Fibroblast of skin of right quadriceps (primary cell): ENCODE measurements around the gene PROSER3.

Experiments used
- DNase-seq: peaks from one replicate; pipeline ENCODE4 v3.0.0-alpha.2; 2013

Gene PROSER3

DNA sequence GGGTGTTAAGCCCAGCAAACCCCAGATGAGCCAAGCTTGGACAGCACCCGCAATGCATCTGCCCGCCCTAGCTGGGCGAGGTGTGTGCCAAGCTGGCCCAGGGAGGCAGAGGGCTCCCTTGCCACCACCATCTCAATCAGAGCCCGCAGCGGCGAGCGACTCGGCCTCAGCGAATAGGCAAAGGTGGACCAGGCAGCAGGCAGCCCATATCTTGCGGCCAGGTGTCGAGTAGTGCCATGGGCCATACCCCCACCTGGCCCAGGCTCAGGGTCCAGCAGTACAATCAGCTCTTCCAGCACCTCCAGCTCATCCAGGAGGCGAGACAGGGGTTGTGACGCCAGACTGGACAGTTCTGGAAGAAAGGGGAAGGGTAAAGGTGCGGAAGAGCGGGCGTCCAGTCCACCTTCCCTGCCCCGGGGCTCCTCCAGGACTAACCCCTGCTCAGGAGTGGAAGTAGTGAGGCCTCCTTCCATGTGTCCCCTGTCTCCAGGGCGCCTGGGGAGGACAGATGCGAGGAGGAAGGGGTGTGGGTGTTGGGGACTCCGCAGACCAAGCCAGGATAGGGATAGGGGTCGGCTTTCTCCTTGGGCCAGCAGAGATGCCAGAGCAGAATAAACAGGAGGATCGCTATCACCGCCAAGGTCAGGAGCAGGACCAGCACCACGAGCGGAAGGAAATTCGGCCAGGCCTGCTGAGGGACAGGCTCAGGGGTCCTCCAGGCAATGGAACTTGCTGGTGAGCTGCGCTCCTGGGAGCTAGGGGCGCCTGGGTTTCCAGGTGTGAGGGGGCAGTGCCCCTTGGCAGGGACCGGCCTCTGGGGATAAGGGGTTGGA, 18.5 kb upstream of the PROSER3 start:
- DNase-seq: no peak

DNA sequence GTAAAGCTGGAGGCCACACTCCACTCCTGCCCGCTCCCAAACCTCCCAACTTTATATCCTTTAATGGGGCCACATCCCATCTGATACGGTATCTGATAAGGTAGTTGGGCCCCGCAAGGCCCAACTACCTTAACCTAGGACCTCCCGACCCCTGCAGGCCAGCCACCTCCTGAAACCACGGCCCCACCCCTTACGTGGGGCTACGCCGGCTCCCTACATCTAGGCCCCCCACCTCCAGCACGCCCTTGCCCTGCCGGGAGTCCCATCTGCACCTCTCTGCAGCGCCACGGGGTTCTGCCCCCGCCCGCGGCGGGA, 17.9 kb upstream of the PROSER3 start:
- no peak for DNase-seq

- peak; percentile 95 for DNase-seq
Observed at GRCh38 chr19:35740423-35741202, 17.4 kb upstream of the PROSER3 start.

DNA sequence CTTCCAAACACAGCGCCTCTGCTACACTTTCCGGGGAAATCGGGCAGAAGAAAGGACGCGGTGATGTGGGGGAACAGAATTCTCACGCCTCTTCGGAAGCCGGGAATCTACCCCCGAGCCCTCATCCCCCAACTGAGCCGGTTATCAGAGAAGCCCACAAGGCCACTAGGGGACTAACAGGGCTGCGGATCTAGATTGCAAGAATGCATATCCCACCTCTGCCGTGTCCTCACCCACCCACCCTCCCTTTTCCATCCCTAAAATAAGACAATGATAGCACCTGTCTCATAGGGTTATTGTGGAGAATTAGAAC, 16.8 kb upstream of the PROSER3 start:
- no peak for DNase-seq

DNA sequence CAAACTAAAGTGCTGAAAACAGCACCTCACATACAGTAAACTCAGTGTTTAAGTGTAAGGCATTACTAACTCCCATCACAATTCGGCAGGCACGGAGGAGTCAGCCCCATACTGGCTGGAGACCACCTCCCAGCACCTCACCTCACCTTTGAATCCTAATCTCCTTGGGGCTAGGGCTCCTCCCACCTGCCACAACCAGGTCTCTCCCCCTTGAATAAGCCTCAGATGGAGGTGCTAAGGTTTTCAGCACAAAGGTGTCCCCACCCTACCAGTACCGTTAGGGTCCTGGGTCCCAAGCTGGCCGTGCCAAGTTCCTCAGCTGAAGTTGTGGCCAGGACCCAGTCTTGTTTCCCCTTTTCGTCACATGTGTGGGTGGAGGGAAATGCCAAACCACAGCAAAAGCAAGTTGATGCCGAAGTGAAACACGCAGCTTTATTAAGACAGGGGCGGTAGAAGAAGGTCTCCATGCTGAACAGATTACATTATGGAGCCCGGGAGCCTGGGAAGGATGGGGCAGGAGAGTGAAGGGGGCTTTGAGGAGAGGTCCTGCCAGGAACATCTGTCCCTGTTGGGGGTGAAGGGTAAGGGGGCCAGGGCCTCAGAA, 15.8 kb upstream of the PROSER3 start, which contains the start of gene IGFLR1:
TSS of gene IGFLR1 (minus strand) at position 332 of the 604 bp plus-strand sequence. CDS start 1,272 bp downstream, outside the sequence.
- no peak for DNase-seq

DNA sequence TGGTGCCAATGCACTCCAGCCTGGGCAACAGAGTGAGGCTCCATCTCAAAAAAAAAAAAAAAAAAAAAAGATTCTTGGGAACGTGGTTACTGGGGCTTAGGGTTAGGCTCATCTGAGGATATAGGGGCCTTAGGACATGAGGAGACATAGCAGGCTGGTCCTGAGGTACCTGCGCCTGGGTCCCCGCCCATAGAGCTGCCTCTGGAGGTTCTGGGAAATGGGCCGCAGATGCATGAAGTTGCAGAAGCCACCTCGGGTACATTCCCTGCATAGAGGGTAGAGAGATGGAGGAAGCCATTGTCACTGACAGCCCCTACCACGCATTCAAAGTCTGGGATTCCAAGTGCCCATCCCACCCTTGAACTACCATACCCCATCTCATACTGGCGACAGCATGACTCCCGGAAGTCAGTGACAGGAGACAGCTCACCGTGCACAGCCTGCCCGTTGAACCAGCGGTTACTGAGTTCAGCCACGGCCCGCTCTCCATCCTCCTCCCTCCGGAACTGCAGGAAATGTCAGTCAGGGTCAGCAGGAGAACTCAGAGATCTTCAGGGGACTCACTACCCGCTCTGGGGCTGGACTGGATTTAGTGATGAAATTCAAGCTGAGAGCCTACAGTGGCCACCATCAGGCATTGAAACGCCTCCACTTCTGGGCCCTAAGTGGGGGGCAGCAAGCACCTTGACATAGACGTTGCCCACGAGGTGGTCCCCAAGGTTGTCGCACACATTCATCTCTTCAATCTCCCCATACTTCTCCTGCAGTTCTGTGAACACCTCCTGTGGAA, 14.1 kb upstream of the PROSER3 start:
- no peak for DNase-seq

DNA sequence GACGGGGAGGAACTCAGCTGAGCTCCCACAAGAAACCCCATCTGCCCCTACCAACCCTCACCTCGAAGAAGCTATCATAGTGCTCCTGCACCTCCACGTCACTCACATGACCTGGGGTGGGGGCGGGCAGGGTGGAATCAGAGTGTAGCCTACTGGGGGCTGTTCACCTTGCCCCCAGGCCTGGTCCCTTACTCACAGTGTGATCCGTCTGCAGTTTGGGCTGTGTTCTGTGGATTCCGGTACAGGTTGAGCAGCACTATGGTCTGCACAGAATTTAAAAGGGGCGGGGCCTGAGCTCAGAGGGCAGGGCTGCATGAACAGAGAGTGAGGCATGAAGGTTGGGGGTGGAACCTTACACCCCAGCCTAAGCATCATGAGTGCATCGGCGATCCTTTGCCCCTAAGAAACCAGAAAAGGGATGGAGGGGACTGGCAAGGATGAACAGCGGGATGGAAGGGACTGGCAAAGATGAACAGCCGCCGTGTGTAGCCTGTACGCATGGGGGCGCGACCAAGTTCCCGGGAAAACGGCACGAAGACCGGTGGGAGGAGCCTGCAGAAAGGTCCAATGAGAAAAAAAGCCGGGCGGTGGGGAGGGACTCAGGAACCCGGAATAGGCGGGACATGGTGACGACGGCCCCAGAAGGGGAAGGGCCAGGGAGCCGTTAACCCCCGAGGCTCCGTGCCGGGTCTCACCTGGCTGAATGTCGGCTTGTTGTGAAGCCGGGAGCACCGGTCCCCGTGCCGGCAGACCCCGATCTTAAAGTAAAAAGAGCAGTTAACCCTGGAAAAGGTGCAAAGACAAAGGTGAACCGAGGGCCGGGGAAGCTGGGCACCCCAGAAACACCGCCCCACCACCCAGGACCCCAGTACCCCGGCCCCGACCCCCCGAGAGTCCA, 13.3 kb upstream of the PROSER3 start:
- DNase-seq: peak; percentile 96

DNA sequence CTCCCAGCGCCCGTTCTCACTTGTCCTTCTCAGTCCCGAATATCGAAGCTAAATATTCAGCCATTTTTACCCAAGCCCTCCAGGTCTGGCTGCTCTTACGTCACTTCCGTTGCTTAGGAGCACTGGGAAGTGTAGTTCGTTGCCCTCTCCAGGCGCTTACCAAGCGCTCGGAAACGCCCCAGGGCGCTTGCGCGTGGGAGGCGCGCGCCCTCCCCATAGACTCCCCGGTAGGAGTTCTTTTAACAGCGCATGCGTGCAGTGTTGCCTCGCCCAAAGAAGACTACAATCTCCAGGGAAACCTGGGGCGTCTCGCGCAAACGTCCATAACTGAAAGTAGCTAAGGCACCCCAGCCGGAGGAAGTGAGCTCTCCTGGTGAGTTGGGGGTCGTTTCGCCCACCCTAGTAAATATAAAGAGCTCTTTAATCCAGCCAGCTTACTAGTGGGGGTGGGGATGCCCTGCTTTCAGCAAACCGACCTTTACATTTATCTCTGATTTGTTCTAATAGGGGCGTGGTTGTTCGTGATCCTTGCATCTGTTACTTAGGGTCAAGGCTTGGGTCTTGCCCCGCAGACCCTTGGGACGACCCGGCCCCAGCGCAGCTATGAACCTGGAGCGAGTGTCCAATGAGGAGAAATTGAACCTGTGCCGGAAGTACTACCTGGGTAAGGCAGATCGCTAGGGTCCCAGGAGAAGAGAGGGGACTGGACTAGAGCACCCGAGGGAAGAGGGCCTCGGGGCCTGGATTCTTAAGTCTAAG, 12.5 kb upstream of the PROSER3 start, which contains the start of the genes PSENEN and U2AF1L4:
TSS of gene PSENEN (plus strand) at position 324 of the 759 bp plus-strand sequence. CDS start at position 604, 280 bp downstream.
TSS of gene U2AF1L4 (minus strand) at position 91 of the 759 bp plus-strand sequence. CDS start at position 64, 27 bp downstream.
- DNase-seq: peak; percentile 99

GRCh38 chr19:35746087-35746462, 11.9 kb upstream of the PROSER3 start:
- DNase-seq: no peak

GRCh38 chr19:35746531-35746930, 11.4 kb upstream of the PROSER3 start:
- DNase-seq: no peak

GRCh38 chr19:35748106-35749020, 9.6 kb upstream of the PROSER3 start, which contains the start of gene LIN37:
TSS of gene LIN37 (plus strand) at chr19:35748576. CDS start at chr19:35748725, 149 bp downstream.
- DNase-seq: peak; percentile 99

- no peak for DNase-seq
Observed at GRCh38 chr19:35750167-35750566, 7.8 kb upstream of the PROSER3 start.

- DNase-seq: no peak
Observed at GRCh38 chr19:35751839-35752745, 5.9 kb upstream of the PROSER3 start.

GRCh38 chr19:35752746-35753350, 5.1 kb upstream of the PROSER3 start:
- no peak for DNase-seq

DNA sequence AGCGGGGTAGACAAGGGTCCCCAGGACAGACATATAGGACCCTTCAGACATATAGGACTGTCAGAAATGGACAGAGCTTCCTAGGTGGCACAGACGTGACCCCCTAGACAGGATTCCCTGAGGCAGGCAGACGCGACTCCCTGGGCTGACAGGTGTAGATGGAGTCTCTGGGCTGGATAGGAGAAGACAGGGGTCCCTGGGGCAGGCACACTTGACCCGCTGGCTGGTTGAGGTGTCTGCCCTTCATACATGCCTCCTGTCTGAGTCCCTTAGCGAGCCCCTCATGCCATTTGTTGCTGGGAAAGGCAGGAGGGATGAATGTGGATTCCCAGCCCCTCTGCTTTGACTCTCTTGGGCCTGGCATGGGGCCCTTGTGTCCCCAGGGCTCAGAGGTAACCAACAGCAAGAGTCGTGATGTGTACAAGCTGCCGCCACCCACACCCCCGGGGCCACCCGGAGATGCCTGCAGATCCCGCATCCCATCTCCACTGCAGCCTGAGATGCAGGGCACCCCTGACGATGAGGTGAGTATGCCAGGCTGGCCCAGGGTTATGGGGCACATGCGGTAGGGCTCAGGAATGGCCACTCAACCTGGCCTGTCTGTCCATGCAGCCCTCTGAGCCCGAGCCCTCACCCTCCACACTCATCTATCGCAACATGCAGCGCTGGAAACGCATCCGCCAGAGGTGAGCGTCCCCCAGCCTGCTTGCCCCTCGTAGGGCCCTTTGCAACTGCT, 4.2 kb upstream of the PROSER3 start:
- DNase-seq: no peak

GRCh38 chr19:35754370-35755130, 3.4 kb upstream of the PROSER3 start:
- DNase-seq: no peak

- no peak for DNase-seq
Observed at GRCh38 chr19:35755131-35755549, 2.8 kb upstream of the PROSER3 start.
